IPS DF 6.9 (cell line): Measurements from ENCODE around the gene PCP2.
"Not testable (repeated sequence)": the region's sequence is repeated elsewhere in the genome, so short reads cannot be mapped to it uniquely, and the experiment has no call there.

Experiments
- DNase-seq: peaks from one replicate; pipeline ENCODE4 v3.0.0-alpha.2; 2013; ENCODE audit warnings: low read depth, low spot score
- H3K27ac ChIP-seq: one replicate; pipeline ENCODE4 v1.5.1; 2013; ENCODE audit warnings: low read length, control low read depth
- H3K27me3 ChIP-seq: 2 replicates; pipeline ENCODE4 v1.6.1; 2013; ENCODE audit warnings: mild to moderate bottlenecking, low read length; ENCODE audit not compliant: control insufficient read depth, insufficient read depth
- H3K36me3 ChIP-seq: 2 replicates; pipeline ENCODE4 v1.6.1; 2013; ENCODE audit warnings: low read length; ENCODE audit not compliant: control insufficient read depth, insufficient read depth
- H3K4me1 ChIP-seq: 2 replicates; pipeline ENCODE4 v1.6.1; 2013; ENCODE audit warnings: low read length; ENCODE audit not compliant: control insufficient read depth, insufficient read depth
- H3K4me3 ChIP-seq: 2 replicates; pipeline ENCODE4 v1.5.1; 2013; ENCODE audit warnings: mild to moderate bottlenecking, low read length
- H3K9me3 ChIP-seq: 2 replicates; pipeline ENCODE4 v1.6.1; 2013; ENCODE audit warnings: low read length, inconsistent platforms; ENCODE audit not compliant: control insufficient read depth, insufficient read depth
- WGBS: extraction: QIAGEN DNeasy Blood & Tissue Kit; methylation state at CpG from one replicate; pipeline ENCODE4 v1.1.7; 2013; ENCODE audit warnings: mixed read lengths, missing lambda C conversion rate; ENCODE audit not compliant: insufficient read length, insufficient coverage; 5-methylcytosine and 5-hydroxymethylcytosine counted together

Gene PCP2

DNA sequence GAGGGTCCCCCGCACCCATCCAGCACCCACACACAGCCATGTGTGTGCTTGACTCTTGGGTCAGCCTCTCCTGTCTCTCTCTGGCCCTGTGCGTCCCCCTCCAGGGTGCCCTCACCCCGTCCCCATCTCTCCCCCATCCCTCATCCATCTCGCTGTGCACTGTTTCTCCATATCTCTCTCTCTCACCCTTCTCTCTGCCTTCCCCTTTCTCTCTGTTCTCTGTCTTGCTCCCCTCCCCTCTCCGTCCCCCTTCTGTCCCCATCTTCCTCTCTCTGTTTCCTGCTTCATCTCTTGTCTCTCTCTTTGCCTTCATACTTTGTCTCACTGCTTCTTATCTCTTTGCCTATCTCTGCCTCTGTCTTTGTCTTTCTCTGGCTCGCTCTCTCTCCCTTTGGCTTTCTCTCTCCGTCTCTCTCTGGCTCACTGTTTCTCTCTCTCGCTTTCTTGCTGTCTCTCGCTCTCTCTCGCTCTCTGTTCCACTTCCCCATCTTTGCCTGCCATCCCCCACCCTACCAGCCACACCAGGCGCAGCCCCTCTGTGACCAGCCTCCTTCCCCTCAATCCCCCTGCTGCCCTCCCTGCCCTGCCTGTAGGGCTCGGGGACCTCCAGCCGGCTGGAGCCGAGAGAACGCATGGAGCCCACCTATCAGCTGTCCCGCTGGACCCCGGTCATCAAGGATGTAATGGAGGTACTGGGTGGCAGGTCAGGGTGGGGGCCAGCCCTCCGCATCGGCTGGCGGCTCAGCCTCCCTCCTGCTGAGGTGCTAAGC lies 12.3 kb upstream of the PCP2 start:
- Histone ChIP-seq H3K9me3 (no peaks in the 10 kb centered on the region), H3K27me3 (no peaks in the 10 kb centered on the region), H3K27ac (no peak overlapping the region), H3K36me3 (peaks cover 2% of the 10 kb centered on the region; the same call in 1 of the 2 replicates), H3K4me1 (no peaks in the 10 kb centered on the region), H3K4me3 (no peak overlapping the region)
- no peak for DNase-seq
- WGBS: no CpG with 5 or more reads among the region's 20 CpGs

DNA sequence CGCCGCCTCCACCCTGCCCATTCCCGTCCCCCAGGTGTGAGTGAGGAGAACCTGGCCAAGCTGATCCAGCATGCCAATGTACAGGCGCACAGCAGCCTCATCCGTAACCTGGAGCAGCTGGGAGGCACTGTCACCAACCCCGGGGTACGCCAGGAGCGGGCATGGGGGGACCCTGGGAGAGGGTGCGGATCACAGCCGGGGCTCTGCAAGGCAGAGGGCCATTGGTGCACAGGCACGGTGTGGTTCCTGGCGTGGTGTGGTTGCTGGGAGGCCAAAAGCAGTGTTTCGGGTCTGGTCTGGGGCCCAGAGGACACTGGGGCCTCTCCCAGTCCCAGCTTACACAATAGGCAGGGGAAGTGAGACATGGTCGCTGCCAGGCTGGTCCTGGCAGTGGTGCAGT lies 11.6 kb upstream of the PCP2 start:
- no CpG with 5 or more reads among the region's 14 CpGs for WGBS

DNA sequence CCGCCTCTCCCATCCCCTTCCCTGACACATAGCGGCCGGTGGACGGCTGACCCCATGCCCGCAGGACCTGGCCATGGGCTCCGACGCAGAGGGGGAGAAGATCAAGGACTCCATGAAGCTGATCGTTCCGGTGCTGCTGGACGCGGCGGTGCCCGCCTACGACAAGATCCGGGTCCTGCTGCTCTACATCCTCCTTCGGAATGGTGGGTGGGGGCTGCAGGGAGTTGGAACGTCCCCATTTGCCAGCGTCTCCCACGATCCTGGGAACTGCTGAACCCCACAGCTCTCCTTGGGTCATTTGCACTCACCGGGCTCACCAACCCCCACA lies 11.0 kb upstream of the PCP2 start:
- Histone ChIP-seq H3K36me3 (peaks cover 2% of the 10 kb centered on the region; the same call in 1 of the 2 replicates), H3K9me3 (no peaks in the 10 kb centered on the region), H3K4me3 (no peak overlapping the region), H3K27me3 (no peaks in the 10 kb centered on the region), H3K4me1 (no peaks in the 10 kb centered on the region), H3K27ac (no peak overlapping the region)
- no peak for DNase-seq
- no CpG with 5 or more reads among the region's 20 CpGs for WGBS

More for the DNA sequence above, 11.6 kb upstream of the PCP2 start:
- H3K27ac ChIP-seq: no peak overlapping the region
- peaks cover 2% of the 10 kb centered on the region; the same call in 1 of the 2 replicates for H3K36me3 ChIP-seq
- H3K9me3 ChIP-seq: no peaks in the 10 kb centered on the region
- DNase-seq: no peak
- H3K4me1 ChIP-seq: no peaks in the 10 kb centered on the region
- no peak overlapping the region for H3K4me3 ChIP-seq
- H3K27me3 ChIP-seq: no peaks in the 10 kb centered on the region

DNA sequence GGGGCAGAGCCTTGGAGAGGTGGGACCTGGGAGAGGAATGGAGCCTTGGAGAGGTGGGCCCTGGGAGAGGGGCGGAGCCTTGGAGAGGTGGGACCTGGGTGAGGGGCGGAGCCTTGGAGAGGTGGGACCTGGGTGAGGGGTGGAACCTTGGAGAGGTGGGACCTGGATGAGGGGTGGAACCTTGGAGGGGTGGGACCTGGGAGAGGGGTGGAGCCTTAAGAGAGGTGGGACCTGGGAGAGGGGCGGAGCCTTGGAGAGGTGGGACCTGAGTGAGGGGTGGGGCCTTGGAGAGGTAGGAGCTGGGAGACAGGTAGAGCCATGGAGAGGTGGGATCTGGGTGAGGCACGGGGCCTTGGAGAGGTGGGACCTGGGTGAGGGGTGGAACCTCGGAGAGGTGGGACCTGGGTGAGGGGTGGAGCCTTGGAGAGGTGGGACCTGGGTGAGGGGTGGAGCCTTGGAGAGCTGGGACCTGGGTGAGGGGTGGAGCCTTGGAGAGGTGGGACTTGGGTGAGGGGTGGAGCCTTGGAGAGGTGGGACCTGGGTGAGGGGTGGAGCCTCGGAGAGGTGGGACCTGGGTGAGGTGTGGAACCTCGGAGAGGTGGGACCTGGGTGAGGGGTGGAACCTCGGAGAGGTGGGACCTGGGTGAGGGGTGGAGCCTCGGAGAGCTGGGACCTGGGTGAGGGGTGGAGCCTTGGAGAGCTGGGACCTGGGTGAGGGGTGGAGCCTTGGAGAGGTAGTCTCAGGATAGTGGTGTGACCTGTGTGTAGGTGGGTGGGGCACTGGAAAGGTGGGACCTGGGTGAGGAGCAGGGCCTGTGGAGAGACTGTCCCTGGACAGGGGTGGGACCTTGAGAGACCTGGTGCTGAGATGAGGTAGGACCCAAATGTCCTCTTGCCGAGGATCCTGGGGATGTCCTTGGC lies 10.4 kb upstream of the PCP2 start:
- H3K27ac ChIP-seq: not testable (repeated sequence)
- no CpG with 5 or more reads among the region's 10 CpGs for WGBS

DNA sequence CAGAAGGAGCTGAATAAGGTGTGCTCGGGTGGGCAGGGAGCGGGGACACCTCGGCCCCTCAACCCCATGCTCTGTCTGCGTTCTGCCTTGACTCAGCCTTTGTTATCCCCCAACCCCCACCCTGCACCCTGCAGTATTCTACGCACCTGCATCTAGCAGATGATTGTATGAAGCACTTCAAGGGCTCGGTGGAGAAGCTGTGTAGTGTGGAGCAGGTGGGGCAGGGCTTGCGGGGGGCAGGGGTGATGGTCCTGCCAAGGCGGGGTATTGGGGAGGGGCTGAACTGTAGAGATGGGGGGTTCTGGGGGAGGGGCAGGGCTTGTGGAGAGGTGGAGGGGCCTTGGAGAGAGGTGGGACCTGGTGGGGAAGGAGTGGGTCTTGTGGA lies 9.5 kb upstream of the PCP2 start:
- no peak for DNase-seq
- H3K27me3 ChIP-seq: no peaks in the 10 kb centered on the region
- no peaks in the 10 kb centered on the region for H3K9me3 ChIP-seq
- no peak overlapping the region for H3K27ac ChIP-seq
- WGBS: no CpG with 5 or more reads among the region's 8 CpGs
- no peaks in the 10 kb centered on the region for H3K4me1 ChIP-seq
- peaks cover 2% of the 10 kb centered on the region; the same call in 1 of the 2 replicates for H3K36me3 ChIP-seq
- H3K4me3 ChIP-seq: no peak overlapping the region

More for the DNA sequence above, 10.4 kb upstream of the PCP2 start:
- H3K9me3 ChIP-seq, H3K4me3 ChIP-seq, H3K27me3 ChIP-seq, H3K36me3 ChIP-seq, H3K4me1 ChIP-seq, DNase-seq: not testable (repeated sequence)

DNA sequence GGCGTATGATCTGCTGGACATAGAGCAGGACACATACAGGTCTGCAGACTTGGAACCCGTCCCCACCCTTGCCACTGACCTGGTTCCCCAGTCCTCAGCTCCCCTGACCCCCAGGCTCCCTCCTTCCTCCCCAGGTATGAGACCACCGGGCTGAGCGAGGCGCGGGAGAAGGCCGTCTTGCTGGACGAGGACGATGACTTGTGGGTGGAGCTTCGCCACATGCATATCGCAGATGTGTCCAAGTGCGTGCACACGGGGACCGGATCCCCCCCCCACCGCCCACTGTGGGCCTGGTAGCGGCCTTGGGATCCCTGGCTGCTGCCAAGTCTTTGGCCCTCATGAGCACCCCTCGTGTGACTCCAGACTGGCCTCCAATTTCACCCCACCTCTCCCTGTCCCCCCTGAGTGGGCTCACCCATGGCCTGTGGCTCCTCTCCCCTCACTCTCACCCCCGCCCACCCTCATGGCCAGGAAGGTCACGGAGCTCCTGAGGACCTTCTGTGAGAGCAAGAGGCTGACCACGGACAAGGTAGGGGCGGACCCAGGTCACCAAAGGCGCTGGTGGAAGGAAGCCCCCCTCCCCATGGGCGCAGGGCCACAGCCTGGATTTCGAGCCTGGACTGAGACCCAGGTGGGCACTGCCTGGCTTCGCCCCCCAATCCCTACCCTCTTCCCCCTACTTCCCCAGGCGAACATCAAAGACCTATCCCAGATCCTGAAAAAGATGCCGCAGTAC lies 8.9 kb upstream of the PCP2 start:
- WGBS: no CpG with 5 or more reads among the region's 27 CpGs

DNA sequence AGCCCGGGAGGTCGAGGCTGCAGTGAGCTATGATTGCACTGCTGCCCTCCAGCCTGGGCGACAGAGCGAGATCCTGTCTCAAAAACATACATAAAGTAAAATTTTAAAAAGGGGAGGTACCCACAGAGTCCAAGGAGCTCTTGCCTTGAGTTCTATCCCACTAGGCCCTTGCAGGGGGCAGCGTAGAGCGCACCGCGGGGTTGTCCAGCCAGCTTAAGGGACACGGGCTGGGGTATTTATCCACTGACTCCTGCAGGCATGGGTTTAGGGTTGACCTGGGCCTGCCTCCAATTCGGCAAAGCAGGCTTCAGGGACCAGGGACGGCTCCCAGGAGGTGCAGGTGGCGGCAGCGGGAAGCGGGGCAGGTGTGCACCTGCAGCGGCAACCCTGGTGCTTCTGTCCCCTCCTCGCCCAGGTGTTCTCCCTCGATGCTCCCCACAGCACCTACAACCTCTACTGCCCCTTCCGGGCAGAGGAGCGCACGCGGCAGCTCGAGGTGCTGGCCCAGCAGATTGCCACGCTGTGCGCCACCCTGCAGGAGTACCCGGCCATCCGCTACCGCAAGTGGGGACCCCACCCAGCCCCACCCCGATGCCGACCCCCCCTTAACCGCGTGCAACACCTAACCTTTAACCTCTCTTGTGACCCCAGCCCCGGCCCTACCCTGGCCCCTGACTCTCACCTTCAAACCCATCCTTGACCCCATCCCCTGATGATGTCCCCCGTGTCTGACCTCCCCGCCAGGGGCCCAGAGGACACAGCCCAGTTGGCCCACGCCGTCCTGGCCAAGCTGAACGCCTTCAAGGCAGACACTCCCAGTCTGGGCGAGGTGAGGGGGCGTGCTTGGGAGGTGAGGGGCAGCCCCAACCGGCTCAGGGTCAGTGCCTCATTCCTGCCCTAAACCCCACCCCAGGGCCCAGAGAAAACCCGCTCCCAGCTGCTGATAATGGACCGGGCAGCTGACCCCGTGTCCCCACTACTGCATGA lies 8.1 kb upstream of the PCP2 start:
- peaks cover 2% of the 10 kb centered on the region; the same call in 1 of the 2 replicates for H3K36me3 ChIP-seq
- no peaks in the 10 kb centered on the region for H3K9me3 ChIP-seq
- DNase-seq: no peak
- H3K4me3 ChIP-seq: no peak overlapping the region
- H3K27me3 ChIP-seq: no peaks in the 10 kb centered on the region
- H3K4me1 ChIP-seq: peaks cover 2% of the 10 kb centered on the region; the same call in 1 of the 2 replicates
- no peak overlapping the region for H3K27ac ChIP-seq
- WGBS: no CpG with 5 or more reads among the region's 43 CpGs

More for the DNA sequence above, 8.9 kb upstream of the PCP2 start:
- Histone ChIP-seq H3K4me1 (no peaks in the 10 kb centered on the region), H3K4me3 (no peak overlapping the region), H3K9me3 (no peaks in the 10 kb centered on the region), H3K27ac (no peak overlapping the region), H3K27me3 (no peaks in the 10 kb centered on the region), H3K36me3 (peaks cover 2% of the 10 kb centered on the region; the same call in 1 of the 2 replicates)
- no peak for DNase-seq

DNA sequence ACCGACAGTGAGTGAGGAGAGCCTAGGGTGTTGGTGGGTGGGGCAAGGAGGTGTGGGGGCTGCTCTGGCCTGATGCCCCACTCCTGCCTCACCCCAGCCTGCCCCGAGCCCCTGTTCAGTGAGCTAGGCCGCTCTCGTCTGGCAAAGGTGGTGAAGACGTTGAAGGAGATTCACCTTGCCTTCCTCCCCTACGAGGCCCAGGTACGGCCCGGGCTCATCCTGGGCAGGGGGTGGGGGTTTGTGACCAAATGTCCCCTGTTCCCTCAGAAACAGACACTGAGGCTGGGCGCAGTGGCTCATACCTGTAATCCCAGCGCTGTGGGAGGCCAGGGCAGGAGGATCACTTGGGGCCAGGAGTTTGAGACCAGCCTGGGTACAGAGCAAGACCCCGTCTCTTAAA lies 7.3 kb upstream of the PCP2 start:
- Histone ChIP-seq H3K4me1 (peaks cover 2% of the 10 kb centered on the region; the same call in 1 of the 2 replicates), H3K4me3 (no peak overlapping the region), H3K27me3 (no peaks in the 10 kb centered on the region; the same call in 1 of the 2 replicates), H3K27ac (no peak overlapping the region), H3K36me3 (no peaks in the 10 kb centered on the region), H3K9me3 (no peaks in the 10 kb centered on the region)
- WGBS: no CpG with 5 or more reads among the region's 11 CpGs
- no peak for DNase-seq

DNA sequence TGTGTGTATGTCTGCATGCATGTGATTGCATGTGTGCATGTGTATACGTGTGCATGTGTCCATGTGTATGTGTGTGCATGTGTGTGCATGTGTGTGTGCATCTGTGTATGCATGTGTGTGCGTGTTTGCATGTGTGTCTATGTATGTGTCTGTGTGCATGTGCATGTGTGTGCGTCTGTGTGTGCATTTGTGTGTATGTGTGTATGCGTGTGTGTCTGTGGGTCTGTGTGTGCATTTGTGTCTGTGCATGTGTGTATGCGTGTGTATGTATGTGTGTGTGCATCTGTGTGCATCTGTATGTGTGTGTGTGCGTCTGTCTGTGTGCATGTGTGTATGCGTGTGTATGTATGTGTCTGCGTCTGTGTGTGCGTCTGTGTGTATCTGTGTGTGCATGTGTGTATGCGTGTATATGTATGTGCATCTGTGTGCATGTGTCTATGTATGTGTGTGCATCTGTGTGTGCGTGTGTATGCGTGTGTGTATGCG lies 6.4 kb upstream of the PCP2 start:
- no peaks in the 10 kb centered on the region for H3K36me3 ChIP-seq
- no peak overlapping the region for H3K4me3 ChIP-seq
- WGBS: no CpG with 5 or more reads among the region's 13 CpGs
- no peak for DNase-seq
- H3K9me3 ChIP-seq: no peaks in the 10 kb centered on the region
- no peaks in the 10 kb centered on the region; the same call in 1 of the 2 replicates for H3K27me3 ChIP-seq
- no peak overlapping the region for H3K27ac ChIP-seq
- peaks cover 2% of the 10 kb centered on the region; the same call in 1 of the 2 replicates for H3K4me1 ChIP-seq
